Pericardium fibroblast (primary cell): Measurements from ENCODE around the gene NUBP2. TPM values are rescaled to one million over a fixed set of nuclear protein-coding genes. Genes with fewer than 3 reads are reported as not detected.

ENCODE experiments used
- total RNA-seq: library from RNA; depleted of rRNA; stranded (reverse); fragments of >200 nt; gene quantifications from 2 replicates; pipeline ENCODE4 v1.2.3, GENCODE V29; 2015

Gene NUBP2
- total RNA-seq: 87.6 and 105 TPM in 2 replicates

GRCh38 chr16:1782408-1783264 is at the start of gene NUBP2, which contains the start of gene SPSB3:
NUBP2 (plus strand) TSS chr16:1782960; CDS start chr16:1783021, 61 bp downstream.
SPSB3 (minus strand) TSS chr16:1782571; CDS start chr16:1781483, 1,088 bp downstream.

GRCh38 chr16:1771188-1771863 is 11.4 kb upstream of the NUBP2 start, which contains the start of gene NME3:
NME3 (minus strand) TSS chr16:1771543; CDS start chr16:1771534, 9 bp downstream.

GRCh38 chr16:1772362-1772907 is 10.3 kb upstream of the NUBP2 start, which contains the start of gene EME2:
EME2 (plus strand) TSS chr16:1772810; CDS start chr16:1773228, 418 bp downstream.

GRCh38 chr16:1772908-1773702 is 9.7 kb upstream of the NUBP2 start, which contains the start of gene MRPS34:
MRPS34 (minus strand) TSS chr16:1773134; CDS start chr16:1773119, 15 bp downstream.

GRCh38 chr16:1793578-1794220 is 10.9 kb downstream of the NUBP2 start, which contains the start of gene IGFALS:
IGFALS (minus strand) TSS chr16:1793705; CDS start chr16:1793652, 53 bp downstream.

GRCh38 chr16:1826691-1827573 is 44.2 kb downstream of the NUBP2 start, which contains the start of the genes FAHD1 and HAGH:
FAHD1 (plus strand) TSS chr16:1827206; CDS start chr16:1827239, 33 bp downstream.
HAGH (minus strand) TSS chr16:1826825; CDS start chr16:1826787, 38 bp downstream.

Other genes starting within 250 kb of the NUBP2 start
- 18.1 and 32.6 TPM in 2 replicates for gene TMEM204, start 249.3 kb upstream of the NUBP2 start, total RNA-seq
- gene IFT140, start 170.9 kb upstream of the NUBP2 start, total RNA-seq: 14.0 and 18.4 TPM in 2 replicates
- gene CRAMP1, start 170.6 kb upstream of the NUBP2 start, total RNA-seq: 7.0 and 7.2 TPM in 2 replicates
- 34.8 and 38.2 TPM in 2 replicates for gene JPT2, start 104.7 kb upstream of the NUBP2 start, total RNA-seq
- gene MAPK8IP3, start 76.8 kb upstream of the NUBP2 start, total RNA-seq: 21.0 and 35.7 TPM in 2 replicates
- 89.0 and 91.8 TPM in 2 replicates for gene NME3, start 11.4 kb upstream of the NUBP2 start, total RNA-seq
- gene EME2, start 10.2 kb upstream of the NUBP2 start, total RNA-seq: 3.9 and 11.9 TPM in 2 replicates
- gene MRPS34, start 9.8 kb upstream of the NUBP2 start, total RNA-seq: 85.5 and 88.4 TPM in 2 replicates
- gene SPSB3, start 389 bp upstream of the NUBP2 start, total RNA-seq: 35.9 and 42.5 TPM in 2 replicates
- not detected in 2 replicates for gene IGFALS, start 10.7 kb downstream of the NUBP2 start, total RNA-seq
- 16.1 and 36.5 TPM in 2 replicates for gene HAGH, start 43.9 kb downstream of the NUBP2 start, total RNA-seq
- 32.1 and 32.4 TPM in 2 replicates for gene FAHD1, start 44.2 kb downstream of the NUBP2 start, total RNA-seq
- gene MEIOB, start 89.2 kb downstream of the NUBP2 start, total RNA-seq: 0.34 TPM in 1 of 2 replicates, not detected in the other
- 0.12 and 0.34 TPM in 2 replicates for gene HS3ST6, start 135.5 kb downstream of the NUBP2 start, total RNA-seq
- gene MSRB1, start 160.2 kb downstream of the NUBP2 start, total RNA-seq: 8.9 and 9.4 TPM in 2 replicates
- gene RPL3L, start 171.7 kb downstream of the NUBP2 start, total RNA-seq: not detected in 2 replicates
- 234 and 254 TPM in 2 replicates for gene NDUFB10, start 176.6 kb downstream of the NUBP2 start, total RNA-seq
- gene RPS2, start 181.9 kb downstream of the NUBP2 start, total RNA-seq: 4,233 and 5,666 TPM in 2 replicates
- gene RNF151, start 183.9 kb downstream of the NUBP2 start, total RNA-seq: not detected in 2 replicates
- 27.9 and 35.8 TPM in 2 replicates for gene TBL3, start 189.1 kb downstream of the NUBP2 start, total RNA-seq
- 2.1 TPM in 1 of 2 replicates, not detected in the other for gene NOXO1, start 198.5 kb downstream of the NUBP2 start, total RNA-seq
- gene GFER, start 201.2 kb downstream of the NUBP2 start, total RNA-seq: 11.4 and 28.1 TPM in 2 replicates
- gene SYNGR3, start 207.0 kb downstream of the NUBP2 start, total RNA-seq: 1.3 and 1.4 TPM in 2 replicates
- gene ZNF598, start 226.9 kb downstream of the NUBP2 start, total RNA-seq: 31.0 and 49.6 TPM in 2 replicates
- gene NPW, start 236.8 kb downstream of the NUBP2 start, total RNA-seq: 1.6 and 8.7 TPM in 2 replicates
- 19.3 and 52.7 TPM in 2 replicates for gene NHERF2, start 243.9 kb downstream of the NUBP2 start, total RNA-seq